PC-9 (cell line): ENCODE data around the gene CSF1. TPM values are rescaled to one million over a fixed set of nuclear protein-coding genes. Genes with fewer than 3 reads are reported as not detected.

Source experiments
- BruUV-seq: library from RNA; stranded (reverse); fragments of 400-500 nt; replicated peaks from 2 replicates; lab custom pipeline; 2021; lab: Mats Ljungman, UMichigan
- CTCF ChIA-PET: fragments of 300-600 bp; sonication (Branson Sonifier 250); formaldehyde crosslinking; loops from one replicate; lab custom pipeline; 2022; ENCODE audit warnings: antibody characterized with exemption; lab: Charles Lee
- POLR2A ChIA-PET: fragments of 300-600 bp; sonication (Branson Sonifier 250); formaldehyde crosslinking; loops from one replicate; lab custom pipeline; 2022; ENCODE audit warnings: antibody characterized with exemption; ENCODE audit not compliant: unreplicated experiment; lab: Charles Lee
- DNase-seq, 2 experiments: peaks; one replicate each; pipeline versions ENCODE4 v3.0.0 to v3.0.0-alpha.2; 2015 to 2022; ENCODE audit warnings: mixed read lengths in 1 of 2
- H2AFZ ChIP-seq: fragments of 200-600 bp; sonication (generic); 2 replicates; pipeline ENCODE4 v1.8.1; 2017; ENCODE audit warnings: antibody characterized with exemption
- H3F3A ChIP-seq: fragments of 200-600 bp; sonication (generic); 2 replicates; pipeline ENCODE4 v1.8.1; 2017; ENCODE audit warnings: antibody characterized with exemption, mild to moderate bottlenecking, low read depth; ENCODE audit not compliant: insufficient read depth
- H3K27ac ChIP-seq: fragments of 200-600 bp; sonication (generic); 2 replicates; pipeline ENCODE4 v1.6.1; 2016; ENCODE audit warnings: mixed run types
- H3K27me3 ChIP-seq: fragments of 200-600 bp; sonication (generic); 2 replicates; pipeline ENCODE4 v1.6.1; 2016; ENCODE audit warnings: low read depth, mixed run types; ENCODE audit not compliant: insufficient read depth
- H3K36me3 ChIP-seq: fragments of 200-600 bp; sonication (generic); 2 replicates; pipeline ENCODE4 v1.6.1; 2016; ENCODE audit warnings: low read depth, mixed run types
- H3K4me1 ChIP-seq: fragments of 200-600 bp; sonication (generic); replicated peaks from 2 replicates; pipeline ENCODE4 v1.6.1; 2016; ENCODE audit warnings: mixed run types; ENCODE audit not compliant: insufficient read depth
- H3K4me2 ChIP-seq: fragments of 200-600 bp; sonication (generic); 2 replicates; pipeline ENCODE4 v1.6.1; 2017; ENCODE audit warnings: mixed run types
- H3K4me3 ChIP-seq: fragments of 200-600 bp; sonication (generic); 2 replicates; pipeline ENCODE4 v1.6.1; 2016; ENCODE audit warnings: mixed run types
- H3K79me2 ChIP-seq: fragments of 200-600 bp; sonication (generic); 2 replicates; pipeline ENCODE4 v1.6.1; 2017; ENCODE audit warnings: low read depth, mixed run types
- H3K9me2 ChIP-seq: fragments of 200-600 bp; sonication (generic); 2 replicates; pipeline ENCODE4 v1.8.1; 2017; ENCODE audit warnings: mild to moderate bottlenecking; ENCODE audit not compliant: insufficient read depth
- H3K9me3 ChIP-seq: fragments of 200-600 bp; sonication (generic); 2 replicates; pipeline ENCODE4 v1.8.1; 2016; ENCODE audit warnings: low read depth; ENCODE audit not compliant: insufficient read depth
- H4K20me1 ChIP-seq: fragments of 200-600 bp; sonication (generic); 2 replicates; pipeline ENCODE4 v1.8.1; 2017; ENCODE audit not compliant: insufficient read depth
- EZH2 ChIP-seq: fragments of 200-600 bp; sonication (generic); IDR thresholded peaks from 2 replicates; pipeline ENCODE4 v1.8.0; 2017; ENCODE audit warnings: antibody characterized with exemption, low read depth
- intact Hi-C: fragments of 100-400 bp; cut with micrococcal nuclease; formaldehyde crosslinking; loops from one replicate; pipeline ENCODE4 v1.10.0; 2022; ENCODE audit not compliant: unreplicated experiment
- total RNA-seq: library from RNA; stranded (reverse); gene quantifications from 2 replicates; pipeline ENCODE4 v1.2.3, GENCODE V29; 2021
- TF ChIP-seq, protein P1 (sequence below): fragments of 200-600 bp; sonication (generic); conservative IDR thresholded peaks from 2 replicates; pipeline ENCODE4 v1.6.1; 2017; ENCODE audit warnings: mixed run types, antibody characterized with exemption, mild to moderate bottlenecking, moderate library complexity

Gene CSF1
- total RNA-seq, 1 experiment from 2014 or later: 29.8 TPM

DNA sequence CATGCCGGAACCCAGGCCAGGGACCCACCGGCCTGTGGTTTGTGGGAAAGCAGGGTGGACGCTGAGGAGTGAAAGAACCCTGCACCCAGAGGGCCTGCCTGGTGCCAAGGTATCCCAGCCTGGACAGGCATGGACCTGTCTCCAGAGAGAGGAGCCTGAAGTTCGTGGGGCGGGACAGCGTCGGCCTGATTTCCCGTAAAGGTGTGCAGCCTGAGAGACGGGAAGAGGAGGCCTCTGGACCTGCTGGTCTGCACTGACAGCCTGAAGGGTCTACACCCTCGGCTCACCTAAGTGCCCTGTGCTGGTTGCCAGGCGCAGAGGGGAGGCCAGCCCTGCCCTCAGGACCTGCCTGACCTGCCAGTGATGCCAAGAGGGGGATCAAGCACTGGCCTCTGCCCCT is 18.5 kb downstream of the CSF1 start:
- no peak overlapping the region for H2AFZ ChIP-seq
- no peak overlapping the region for H3K4me3 ChIP-seq
- H3F3A ChIP-seq: peaks cover 67% of the 10 kb centered on the region
- H3K4me1 ChIP-seq: peaks cover 72% of the 10 kb centered on the region
- CTCF ChIA-PET: no interaction called here
- no peaks in the 10 kb centered on the region for H3K79me2 ChIP-seq
- H3K36me3 ChIP-seq: peaks cover 44% of the 10 kb centered on the region
- H3K27me3 ChIP-seq: no peaks in the 10 kb centered on the region
- H3K9me2 ChIP-seq: no peaks in the 10 kb centered on the region
- H3K4me2 ChIP-seq: no peak overlapping the region
- no peaks in the 10 kb centered on the region for H4K20me1 ChIP-seq
- POLR2A ChIA-PET: no interaction called here
- no peak for DNase-seq
- no TSS peak for BruUV-seq
- H3K9me3 ChIP-seq: no peaks in the 10 kb centered on the region
- no peak for TF ChIP-seq EZH2
- intact Hi-C loops: no loop called here
- H3K27ac ChIP-seq: peak overlapping the region; percentile 80

DNA sequence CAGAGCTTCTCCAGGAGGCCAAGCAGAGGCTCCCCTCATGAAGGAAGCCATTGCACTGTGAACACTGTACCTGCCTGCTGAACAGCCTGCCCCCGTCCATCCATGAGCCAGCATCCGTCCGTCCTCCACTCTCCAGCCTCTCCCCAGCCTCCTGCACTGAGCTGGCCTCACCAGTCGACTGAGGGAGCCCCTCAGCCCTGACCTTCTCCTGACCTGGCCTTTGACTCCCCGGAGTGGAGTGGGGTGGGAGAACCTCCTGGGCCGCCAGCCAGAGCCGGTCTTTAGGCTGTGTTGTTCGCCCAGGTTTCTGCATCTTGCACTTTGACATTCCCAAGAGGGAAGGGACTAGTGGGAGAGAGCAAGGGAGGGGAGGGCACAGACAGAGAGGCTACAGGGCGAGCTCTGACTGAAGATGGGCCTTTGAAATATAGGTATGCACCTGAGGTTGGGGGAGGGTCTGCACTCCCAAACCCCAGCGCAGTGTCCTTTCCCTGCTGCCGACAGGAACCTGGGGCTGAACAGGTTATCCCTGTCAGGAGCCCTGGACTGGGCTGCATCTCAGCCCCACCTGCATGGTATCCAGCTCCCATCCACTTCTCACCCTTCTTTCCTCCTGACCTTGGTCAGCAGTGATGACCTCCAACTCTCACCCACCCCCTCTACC is 19.1 kb downstream of the CSF1 start:
- no peaks in the 10 kb centered on the region for H3K27me3 ChIP-seq
- no peaks in the 10 kb centered on the region for H4K20me1 ChIP-seq
- peaks cover 67% of the 10 kb centered on the region for H3F3A ChIP-seq
- ChIA-PET CTCF (no interaction called here), POLR2A (no interaction called here)
- H3K79me2 ChIP-seq: no peaks in the 10 kb centered on the region
- TF ChIP-seq EZH2: no peak
- TF ChIP-seq, protein P1, sequence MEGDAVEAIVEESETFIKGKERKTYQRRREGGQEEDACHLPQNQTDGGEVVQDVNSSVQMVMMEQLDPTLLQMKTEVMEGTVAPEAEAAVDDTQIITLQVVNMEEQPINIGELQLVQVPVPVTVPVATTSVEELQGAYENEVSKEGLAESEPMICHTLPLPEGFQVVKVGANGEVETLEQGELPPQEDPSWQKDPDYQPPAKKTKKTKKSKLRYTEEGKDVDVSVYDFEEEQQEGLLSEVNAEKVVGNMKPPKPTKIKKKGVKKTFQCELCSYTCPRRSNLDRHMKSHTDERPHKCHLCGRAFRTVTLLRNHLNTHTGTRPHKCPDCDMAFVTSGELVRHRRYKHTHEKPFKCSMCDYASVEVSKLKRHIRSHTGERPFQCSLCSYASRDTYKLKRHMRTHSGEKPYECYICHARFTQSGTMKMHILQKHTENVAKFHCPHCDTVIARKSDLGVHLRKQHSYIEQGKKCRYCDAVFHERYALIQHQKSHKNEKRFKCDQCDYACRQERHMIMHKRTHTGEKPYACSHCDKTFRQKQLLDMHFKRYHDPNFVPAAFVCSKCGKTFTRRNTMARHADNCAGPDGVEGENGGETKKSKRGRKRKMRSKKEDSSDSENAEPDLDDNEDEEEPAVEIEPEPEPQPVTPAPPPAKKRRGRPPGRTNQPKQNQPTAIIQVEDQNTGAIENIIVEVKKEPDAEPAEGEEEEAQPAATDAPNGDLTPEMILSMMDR: no peak
- intact Hi-C loops: no loop called here
- no peak overlapping the region for H3K4me3 ChIP-seq
- BruUV-seq: no TSS peak
- no peak for DNase-seq
- H3K9me3 ChIP-seq: no peaks in the 10 kb centered on the region
- peak overlapping the region; percentile 80 for H3K27ac ChIP-seq
- H3K36me3 ChIP-seq: peaks cover 39% of the 10 kb centered on the region
- H3K4me2 ChIP-seq: peak overlapping the region; percentile 50
- H3K9me2 ChIP-seq: no peaks in the 10 kb centered on the region
- H2AFZ ChIP-seq: no peak overlapping the region
- peaks cover 77% of the 10 kb centered on the region for H3K4me1 ChIP-seq

DNA sequence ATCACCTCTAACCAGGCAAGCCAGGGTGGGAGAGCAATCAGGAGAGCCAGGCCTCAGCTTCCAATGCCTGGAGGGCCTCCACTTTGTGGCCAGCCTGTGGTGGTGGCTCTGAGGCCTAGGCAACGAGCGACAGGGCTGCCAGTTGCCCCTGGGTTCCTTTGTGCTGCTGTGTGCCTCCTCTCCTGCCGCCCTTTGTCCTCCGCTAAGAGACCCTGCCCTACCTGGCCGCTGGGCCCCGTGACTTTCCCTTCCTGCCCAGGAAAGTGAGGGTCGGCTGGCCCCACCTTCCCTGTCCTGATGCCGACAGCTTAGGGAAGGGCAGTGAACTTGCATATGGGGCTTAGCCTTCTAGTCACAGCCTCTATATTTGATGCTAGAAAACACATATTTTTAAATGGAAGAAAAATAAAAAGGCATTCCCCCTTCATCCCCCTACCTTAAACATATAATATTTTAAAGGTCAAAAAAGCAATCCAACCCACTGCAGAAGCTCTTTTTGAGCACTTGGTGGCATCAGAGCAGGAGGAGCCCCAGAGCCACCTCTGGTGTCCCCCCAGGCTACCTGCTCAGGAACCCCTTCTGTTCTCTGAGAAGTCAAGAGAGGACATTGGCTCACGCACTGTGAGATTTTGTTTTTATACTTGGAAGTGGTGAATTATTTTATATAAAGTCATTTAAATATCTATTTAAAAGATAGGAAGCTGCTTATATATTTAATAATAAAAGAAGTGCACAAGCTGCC is 19.8 kb downstream of the CSF1 start:
- Histone ChIP-seq H3K9me3 (no peaks in the 10 kb centered on the region), H3K4me1 (peaks cover 84% of the 10 kb centered on the region), H3K36me3 (peaks cover 37% of the 10 kb centered on the region), H3F3A (peaks cover 70% of the 10 kb centered on the region), H3K27ac (peak overlapping the region; percentile 80), H4K20me1 (no peaks in the 10 kb centered on the region), H2AFZ (no peak overlapping the region), H3K9me2 (no peaks in the 10 kb centered on the region), H3K79me2 (no peaks in the 10 kb centered on the region), H3K4me2 (peak overlapping the region; percentile 50), H3K4me3 (no peak overlapping the region), H3K27me3 (no peaks in the 10 kb centered on the region)
- no TSS peak for BruUV-seq
- TF ChIP-seq, protein P1: peak; percentile 53
- TF ChIP-seq EZH2: no peak
- ChIA-PET POLR2A (interaction anchor here (0.6 kb wide), 2 partner anchors 107 to 176 kb away, joined by 3 read pairs; no protein-coding TSS in a partner anchor), CTCF (interaction anchor here (0.6 kb wide), 1 partner anchor 54 kb away, joined by 4 read pairs; no protein-coding TSS in a partner anchor)
- intact Hi-C loops: no loop called here
- peak in 1 of 2 experiments; percentile 54 for DNase-seq
